Thymus (tissue), 14 donors: ENCODE data around the gene MTMR6. TPM values are rescaled to one million over a fixed set of nuclear protein-coding genes. Genes with fewer than 3 reads are reported as not detected.
"Not testable (repeated sequence)": the region's sequence is repeated elsewhere in the genome, so short reads cannot be mapped to it uniquely, and the experiment has no call there.

Source experiments
- DNase-seq, 9 donors: peaks; one replicate each; pipeline ENCODE4 v3.0.0-alpha.2; 2013; ENCODE audit warnings: low spot score in 9 of 9, low read depth in 6 of 9, missing footprints in 1 of 9
- H3K27ac ChIP-seq, 2 donors: one replicate each; pipeline ENCODE4 v1.5.1; 2013; ENCODE audit warnings: control low read depth in 1 of 2, low read depth in 1 of 2, low read length in 1 of 2, mild to moderate bottlenecking in 1 of 2, moderate library complexity in 1 of 2
- H3K27me3 ChIP-seq, 2 donors: one replicate each; pipeline ENCODE4 v1.5.1; 2013; ENCODE audit warnings: low read length in 1 of 2; ENCODE audit not compliant: control insufficient read depth in 2 of 2, insufficient read depth in 1 of 2
- H3K36me3 ChIP-seq, 2 donors: one replicate each; pipeline ENCODE4 v1.5.1; 2013; ENCODE audit warnings: low read length in 1 of 2, mild to moderate bottlenecking in 1 of 2, moderate library complexity in 1 of 2; ENCODE audit not compliant: control insufficient read depth in 2 of 2, insufficient read depth in 2 of 2
- H3K4me1 ChIP-seq, 2 donors: one replicate each; pipeline ENCODE4 v1.5.1; 2013; ENCODE audit warnings: low read length in 2 of 2; ENCODE audit not compliant: control insufficient read depth in 2 of 2, insufficient read depth in 2 of 2
- H3K4me3 ChIP-seq, 2 donors: one replicate each; pipeline ENCODE4 v1.5.1; 2013; ENCODE audit warnings: low read length in 2 of 2, control low read depth in 1 of 2, mild to moderate bottlenecking in 1 of 2
- H3K9me3 ChIP-seq, 2 donors: one replicate each; pipeline ENCODE4 v1.5.1; 2013; ENCODE audit warnings: low read length in 1 of 2, mild to moderate bottlenecking in 1 of 2; ENCODE audit not compliant: control insufficient read depth in 2 of 2, insufficient read depth in 1 of 2
- WGBS: extraction: QIAGEN DNeasy Blood & Tissue Kit; methylation state at CpG from one replicate; pipeline ENCODE4 v1.1.7; 2013; 5-methylcytosine and 5-hydroxymethylcytosine counted together
- long read RNA-seq, 10 donors: transcript quantifications; one replicate each; lab custom pipeline, GENCODE V29; 2026
- polyA plus RNA-seq: library from polyadenylated mRNA; stranded (reverse); fragments of 200-250 nt; gene quantifications from one replicate; pipeline ENCODE4 v1.2.3, GENCODE V29; 2013
- total RNA-seq: library from RNA; stranded (reverse); fragments of 120-200 nt; gene quantifications from one replicate; pipeline ENCODE4 v1.2.4, GENCODE V29; 2013
- donor health status: healthy.

MTMR6 gene
- total RNA-seq (17.8 TPM), polyA plus RNA-seq (15.8 TPM)
- long read RNA-seq, donor 1 = 0 reads
- long read RNA-seq, donor 2 = 0 reads
- long read RNA-seq, donor 3, full-length matches to known transcripts = 6 of 6 reads
- long read RNA-seq, donor 3, partial matches to known transcripts = 0 of 6 reads
- long read RNA-seq, donor 3, other reads (novel, unspliced or antisense) = 0 of 6 reads
- long read RNA-seq, donor 4, full-length matches to known transcripts = 4 of 4 reads
- long read RNA-seq, donor 4, partial matches to known transcripts = 0 of 4 reads
- long read RNA-seq, donor 4, other reads (novel, unspliced or antisense) = 0 of 4 reads
- long read RNA-seq, donor 5, full-length matches to known transcripts = 7 of 7 reads
- long read RNA-seq, donor 5, partial matches to known transcripts = 0 of 7 reads
- long read RNA-seq, donor 5, other reads (novel, unspliced or antisense) = 0 of 7 reads
- long read RNA-seq, donor 6, full-length matches to known transcripts = 4 of 4 reads
- long read RNA-seq, donor 6, partial matches to known transcripts = 0 of 4 reads
- long read RNA-seq, donor 6, other reads (novel, unspliced or antisense) = 0 of 4 reads
- long read RNA-seq, donor 7, full-length matches to known transcripts = 5 of 5 reads
- long read RNA-seq, donor 7, partial matches to known transcripts = 0 of 5 reads
- long read RNA-seq, donor 7, other reads (novel, unspliced or antisense) = 0 of 5 reads
- long read RNA-seq, donor 8, full-length matches to known transcripts = 5 of 5 reads
- long read RNA-seq, donor 8, partial matches to known transcripts = 0 of 5 reads
- long read RNA-seq, donor 8, other reads (novel, unspliced or antisense) = 0 of 5 reads
- long read RNA-seq, donor 9, full-length matches to known transcripts = 7 of 7 reads
- long read RNA-seq, donor 9, partial matches to known transcripts = 0 of 7 reads
- long read RNA-seq, donor 9, other reads (novel, unspliced or antisense) = 0 of 7 reads
- long read RNA-seq, donor 10, full-length matches to known transcripts = 6 of 6 reads
- long read RNA-seq, donor 10, partial matches to known transcripts = 0 of 6 reads
- long read RNA-seq, donor 10, other reads (novel, unspliced or antisense) = 0 of 6 reads

- H3K27me3 ChIP-seq = peaks cover 0 to 2% of the 10 kb centered on the region in 2 donors
- H3K4me3 ChIP-seq = peak within 1 kb of the TSS; percentile 88 to 96
- H3K27ac ChIP-seq = peak within 1 kb of the TSS; percentile 95 to 98
- 3% methylated on average over 65 of the region's 65 CpGs for whole genome bisulfite sequencing
- no peaks in the 10 kb centered on the region for H3K36me3 ChIP-seq
- DNase-seq = peak; percentile 59 to 92 (median 85)
- H3K9me3 ChIP-seq = no peaks in the 10 kb centered on the region
- H3K4me1 ChIP-seq = peaks cover 6 to 15% of the 10 kb centered on the region in 2 donors
These were observed at the start of gene MTMR6 for GRCh38 chr13:25286969-25287961. MTMR6 (minus strand) TSS chr13:25287488; CDS start chr13:25287247, 241 bp downstream.

- Histone ChIP-seq H3K27ac (no peak overlapping the region), H3K27me3 (no peaks in the 10 kb centered on the region), H3K9me3 (no peaks in the 10 kb centered on the region), H3K4me3 (no peak overlapping the region), H3K4me1 (no peaks in the 10 kb centered on the region), H3K36me3 (peaks cover 4 to 30% of the 10 kb centered on the region in 2 donors)
- 92% methylated on average over 3 of the region's 3 CpGs for WGBS
- no peak for DNase-seq
These were observed 48.6 kb upstream of the MTMR6 start for GRCh38 chr13:25335856-25336255.

DNA sequence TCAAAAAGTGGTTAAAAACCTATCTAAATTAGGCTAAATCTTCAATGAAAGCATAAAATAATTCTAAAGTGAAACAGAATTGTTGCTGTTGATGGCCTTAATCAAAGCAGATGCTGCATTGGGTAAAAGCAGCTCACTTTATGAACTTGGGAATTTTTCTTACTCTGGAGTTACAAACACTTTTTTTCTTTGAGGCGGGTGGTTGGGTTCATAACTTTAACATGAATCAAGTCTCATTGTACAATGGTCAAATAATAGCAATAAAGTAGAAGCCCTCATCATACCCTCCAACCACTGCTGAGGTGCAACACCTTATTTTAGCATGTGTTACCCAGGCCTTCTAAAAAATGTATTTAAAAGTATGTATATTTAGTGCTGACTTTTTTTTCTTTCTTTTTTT, 43.3 kb upstream of the MTMR6 start:
- WGBS = 96% methylated on average over 1 of the region's 1 CpG
- Histone ChIP-seq H3K4me1 (no peaks in the 10 kb centered on the region), H3K36me3 (peaks cover 9 to 51% of the 10 kb centered on the region in 2 donors)

DNA sequence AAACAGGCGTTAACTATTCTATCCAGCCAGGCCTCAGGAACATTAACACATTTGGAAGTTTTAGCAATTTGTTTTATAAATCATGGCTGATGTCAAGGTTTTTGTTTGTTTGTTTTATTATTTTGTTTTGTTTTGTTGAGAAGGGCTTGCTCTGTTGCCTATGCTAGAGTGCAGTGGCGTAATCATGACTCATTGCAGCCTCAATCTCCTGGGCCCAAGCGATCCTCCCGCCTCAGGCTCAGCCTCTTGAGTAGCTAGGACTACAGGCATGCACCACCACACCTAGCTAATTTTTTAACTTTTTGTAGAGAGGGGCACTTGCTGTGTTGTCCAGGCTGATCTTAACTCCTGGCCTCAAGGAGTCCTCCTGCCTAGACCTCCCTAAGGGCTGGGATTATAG, 42.4 kb upstream of the MTMR6 start:
- Histone ChIP-seq H3K4me1 (no peaks in the 10 kb centered on the region), H3K27me3 (no peaks in the 10 kb centered on the region), H3K4me3 (no peak overlapping the region), H3K27ac (no peak overlapping the region), H3K36me3 (peaks cover 9 to 58% of the 10 kb centered on the region in 2 donors), H3K9me3 (no peaks in the 10 kb centered on the region)
- DNase-seq = no peak
- 98% methylated on average over 4 of the region's 4 CpGs for WGBS

More for the DNA sequence above, 43.3 kb upstream of the MTMR6 start:
- Histone ChIP-seq H3K27ac (no peak overlapping the region), H3K27me3 (no peaks in the 10 kb centered on the region), H3K4me3 (no peak overlapping the region), H3K9me3 (no peaks in the 10 kb centered on the region)
- no peak for DNase-seq

GRCh38 chr13:25324100-25324499, 36.8 kb upstream of the MTMR6 start:
- Histone ChIP-seq H3K4me3 (no peak overlapping the region), H3K4me1 (no peaks in the 10 kb centered on the region), H3K9me3 (no peaks in the 10 kb centered on the region), H3K27ac (no peak overlapping the region), H3K36me3 (peaks cover 9 to 62% of the 10 kb centered on the region in 2 donors), H3K27me3 (no peaks in the 10 kb centered on the region)
- DNase-seq = no peak
- 97% methylated on average over 2 of the region's 2 CpGs for WGBS

DNA sequence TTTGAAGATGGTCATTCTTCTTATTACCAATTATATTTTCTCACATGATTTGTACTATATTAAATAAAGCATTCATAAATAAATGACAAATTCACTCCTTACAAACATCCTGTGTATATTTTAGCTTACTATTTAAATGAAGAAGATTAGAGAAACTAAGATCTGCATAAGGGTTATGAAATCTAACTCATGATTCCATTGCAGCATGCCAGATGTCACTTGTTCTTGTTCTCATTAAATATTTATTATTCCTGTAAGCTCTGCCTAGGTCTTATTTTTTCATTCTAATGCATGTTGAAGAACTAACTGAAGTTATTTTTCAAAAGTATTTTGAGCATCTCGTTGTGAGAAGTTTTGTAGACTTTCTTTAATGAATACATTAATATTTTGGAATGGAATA, 32.5 kb upstream of the MTMR6 start:
- no peaks in the 10 kb centered on the region for H3K9me3 ChIP-seq
- no peak for DNase-seq
- 100% methylated on average over 1 of the region's 1 CpG for WGBS
- no peaks in the 10 kb centered on the region for H3K4me1 ChIP-seq
- H3K36me3 ChIP-seq = peaks cover 13 to 63% of the 10 kb centered on the region in 2 donors
- H3K4me3 ChIP-seq = no peak overlapping the region
- no peak overlapping the region for H3K27ac ChIP-seq
- no peaks in the 10 kb centered on the region for H3K27me3 ChIP-seq

DNA sequence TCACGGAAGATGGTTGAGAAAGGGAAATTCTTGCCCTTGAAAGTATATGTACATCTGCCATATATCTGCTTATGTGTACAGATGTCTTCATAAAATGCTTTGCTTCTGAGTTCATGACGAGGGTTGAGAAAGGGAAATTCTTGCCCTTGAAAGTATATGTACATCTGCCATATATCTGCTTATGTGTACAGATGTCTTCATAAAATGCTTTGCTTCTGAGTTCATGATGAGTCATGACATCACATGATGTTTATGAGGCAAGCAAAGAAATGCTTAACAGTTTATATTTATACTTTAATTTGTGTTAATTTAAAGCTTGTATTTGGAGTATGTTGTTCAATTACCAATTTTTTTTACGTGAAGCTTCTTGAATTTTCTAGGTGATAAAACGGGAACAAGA, 31.7 kb upstream of the MTMR6 start:
- not testable (repeated sequence) for H3K4me1 ChIP-seq, H3K9me3 ChIP-seq, DNase-seq, H3K27ac ChIP-seq, H3K4me3 ChIP-seq, H3K27me3 ChIP-seq
- H3K36me3 ChIP-seq = peaks cover 13 to 60% of the 10 kb centered on the region in 2 donors
- 96% methylated on average over 4 of the region's 4 CpGs for WGBS

GRCh38 chr13:25310891-25311290, 23.6 kb upstream of the MTMR6 start:
- WGBS = 98% methylated on average over 3 of the region's 3 CpGs
- DNase-seq = no peak
- H3K9me3 ChIP-seq = no peaks in the 10 kb centered on the region
- no peaks in the 10 kb centered on the region for H3K27me3 ChIP-seq
- H3K4me1 ChIP-seq = no peaks in the 10 kb centered on the region
- peaks cover 22 to 65% of the 10 kb centered on the region in 2 donors for H3K36me3 ChIP-seq
- H3K27ac ChIP-seq = no peak overlapping the region
- H3K4me3 ChIP-seq = no peak overlapping the region
